Measurements from ENCODE around the gene EGF.
"Not testable (repeated sequence)": the region's sequence is repeated elsewhere in the genome, so short reads cannot be mapped to it uniquely, and the experiment has no call there.

Gene EGF

GRCh38 chr4:109945056-109945455 is 32.4 kb downstream of the EGF start:
- H3K4me1 ChIP-seq (ENCODE audit: insufficient read depth, low read length), result no peaks in the 10 kb centered on the region
- H3K9me3 ChIP-seq (ENCODE audit: low read length), result no peaks in the 10 kb centered on the region
- H3K27ac ChIP-seq (ENCODE audit: low read depth, low read length), result no peak overlapping the region
- no peak overlapping the region for H3K9ac ChIP-seq (ENCODE audit: low read length)
- H3K4me3 ChIP-seq (ENCODE audit: low read depth in 1 of 2, low read length in 2 of 2), result no peak overlapping the region
- no peaks in the 10 kb centered on the region for H3K36me3 ChIP-seq (ENCODE audit: insufficient read depth, low read length)
- no peaks in the 10 kb centered on the region for H3K27me3 ChIP-seq (ENCODE audit: control insufficient read depth in 1 of 2, insufficient read depth in 2 of 2, low read length in 2 of 2)

GRCh38 chr4:109946120-109946519 is 33.4 kb downstream of the EGF start:
- Histone ChIP-seq H3K36me3 (ENCODE audit: insufficient read depth, low read length) (no peaks in the 10 kb centered on the region), H3K27ac (ENCODE audit: low read depth, low read length) (no peak overlapping the region), H3K9ac (ENCODE audit: low read length) (no peak overlapping the region), H3K4me1 (ENCODE audit: insufficient read depth, low read length) (no peaks in the 10 kb centered on the region), H3K4me3 (ENCODE audit: low read depth in 1 of 2, low read length in 2 of 2) (no peak overlapping the region), H3K9me3 (ENCODE audit: low read length) (no peaks in the 10 kb centered on the region), H3K27me3 (ENCODE audit: control insufficient read depth in 1 of 2, insufficient read depth in 2 of 2, low read length in 2 of 2) (no peaks in the 10 kb centered on the region)

GRCh38 chr4:109947457-109947856 is 34.8 kb downstream of the EGF start:
- H3K36me3 ChIP-seq (ENCODE audit: insufficient read depth, low read length), result no peaks in the 10 kb centered on the region
- H3K9me3 ChIP-seq (ENCODE audit: low read length), result no peaks in the 10 kb centered on the region
- no peaks in the 10 kb centered on the region for H3K4me1 ChIP-seq (ENCODE audit: insufficient read depth, low read length)
- H3K4me3 ChIP-seq (ENCODE audit: low read depth in 1 of 2, low read length in 2 of 2), result no peak overlapping the region
- no peak overlapping the region for H3K27ac ChIP-seq (ENCODE audit: low read depth, low read length)
- no peak overlapping the region for H3K9ac ChIP-seq (ENCODE audit: low read length)
- H3K27me3 ChIP-seq (ENCODE audit: control insufficient read depth in 1 of 2, insufficient read depth in 2 of 2, low read length in 2 of 2), result no peaks in the 10 kb centered on the region

GRCh38 chr4:109947918-109948317 is 35.2 kb downstream of the EGF start:
- Histone ChIP-seq H3K9me3 (ENCODE audit: low read length) (no peaks in the 10 kb centered on the region), H3K4me3 (ENCODE audit: low read depth in 1 of 2, low read length in 2 of 2) (no peak overlapping the region), H3K27ac (ENCODE audit: low read depth, low read length) (no peak overlapping the region), H3K4me1 (ENCODE audit: insufficient read depth, low read length) (no peaks in the 10 kb centered on the region), H3K9ac (ENCODE audit: low read length) (no peak overlapping the region), H3K36me3 (ENCODE audit: insufficient read depth, low read length) (no peaks in the 10 kb centered on the region), H3K27me3 (ENCODE audit: control insufficient read depth in 1 of 2, insufficient read depth in 2 of 2, low read length in 2 of 2) (no peaks in the 10 kb centered on the region)

GRCh38 chr4:109949099-109949718 is 36.5 kb downstream of the EGF start:
- not testable (repeated sequence) for H3K9ac ChIP-seq (ENCODE audit: low read length); H3K4me3 ChIP-seq (ENCODE audit: low read depth in 1 of 2, low read length in 2 of 2); H3K27me3 ChIP-seq (ENCODE audit: control insufficient read depth in 1 of 2, insufficient read depth in 2 of 2, low read length in 2 of 2); H3K27ac ChIP-seq (ENCODE audit: low read depth, low read length); H3K9me3 ChIP-seq (ENCODE audit: low read length); H3K36me3 ChIP-seq (ENCODE audit: insufficient read depth, low read length); H3K4me1 ChIP-seq (ENCODE audit: insufficient read depth, low read length)

- no peaks in the 10 kb centered on the region for H3K4me1 ChIP-seq (ENCODE audit: insufficient read depth, low read length)
- H3K27me3 ChIP-seq (ENCODE audit: control insufficient read depth in 1 of 2, insufficient read depth in 2 of 2, low read length in 2 of 2), result no peaks in the 10 kb centered on the region
- no peaks in the 10 kb centered on the region for H3K9me3 ChIP-seq (ENCODE audit: low read length)
- H3K9ac ChIP-seq (ENCODE audit: low read length), result no peak overlapping the region
- no peak overlapping the region for H3K4me3 ChIP-seq (ENCODE audit: low read depth in 1 of 2, low read length in 2 of 2)
- H3K27ac ChIP-seq (ENCODE audit: low read depth, low read length), result no peak overlapping the region
- H3K36me3 ChIP-seq (ENCODE audit: insufficient read depth, low read length), result no peaks in the 10 kb centered on the region
Observed at GRCh38 chr4:109952612-109953011, 39.9 kb downstream of the EGF start.

- Histone ChIP-seq H3K4me3 (ENCODE audit: low read depth in 1 of 2, low read length in 2 of 2) (no peak overlapping the region), H3K9me3 (ENCODE audit: low read length) (no peaks in the 10 kb centered on the region), H3K36me3 (ENCODE audit: insufficient read depth, low read length) (no peaks in the 10 kb centered on the region), H3K4me1 (ENCODE audit: insufficient read depth, low read length) (no peaks in the 10 kb centered on the region), H3K27ac (ENCODE audit: low read depth, low read length) (no peak overlapping the region), H3K9ac (ENCODE audit: low read length) (no peak overlapping the region), H3K27me3 (ENCODE audit: control insufficient read depth in 1 of 2, insufficient read depth in 2 of 2, low read length in 2 of 2) (no peaks in the 10 kb centered on the region)
Observed at GRCh38 chr4:109953556-109953955, 40.9 kb downstream of the EGF start.

GRCh38 chr4:109955146-109955545 is 42.5 kb downstream of the EGF start:
- Histone ChIP-seq H3K27ac (ENCODE audit: low read depth, low read length) (no peak overlapping the region), H3K9me3 (ENCODE audit: low read length) (no peaks in the 10 kb centered on the region), H3K27me3 (ENCODE audit: control insufficient read depth in 1 of 2, insufficient read depth in 2 of 2, low read length in 2 of 2) (no peaks in the 10 kb centered on the region)

GRCh38 chr4:109957227-109957626 is 44.5 kb downstream of the EGF start:
- Histone ChIP-seq H3K9ac (ENCODE audit: low read length) (no peak overlapping the region), H3K27ac (ENCODE audit: low read depth, low read length) (no peak overlapping the region), H3K27me3 (ENCODE audit: control insufficient read depth in 1 of 2, insufficient read depth in 2 of 2, low read length in 2 of 2) (no peaks in the 10 kb centered on the region), H3K4me1 (ENCODE audit: insufficient read depth, low read length) (no peaks in the 10 kb centered on the region), H3K36me3 (ENCODE audit: insufficient read depth, low read length) (no peaks in the 10 kb centered on the region), H3K4me3 (ENCODE audit: low read depth in 1 of 2, low read length in 2 of 2) (no peak overlapping the region), H3K9me3 (ENCODE audit: low read length) (no peaks in the 10 kb centered on the region)

More at GRCh38 chr4:109955146-109955545, 42.5 kb downstream of the EGF start:
- no peaks in the 10 kb centered on the region for H3K4me1 ChIP-seq (ENCODE audit: insufficient read depth, low read length)
- no peaks in the 10 kb centered on the region for H3K36me3 ChIP-seq (ENCODE audit: insufficient read depth, low read length)
- H3K4me3 ChIP-seq (ENCODE audit: low read depth in 1 of 2, low read length in 2 of 2), result no peak overlapping the region
- no peak overlapping the region for H3K9ac ChIP-seq (ENCODE audit: low read length)

GRCh38 chr4:109959195-109959594 is 46.5 kb downstream of the EGF start:
- no peaks in the 10 kb centered on the region for H3K27me3 ChIP-seq (ENCODE audit: control insufficient read depth in 1 of 2, insufficient read depth in 2 of 2, low read length in 2 of 2)
- H3K27ac ChIP-seq (ENCODE audit: low read depth, low read length), result no peak overlapping the region
- H3K9me3 ChIP-seq (ENCODE audit: low read length), result no peaks in the 10 kb centered on the region
- no peak overlapping the region for H3K9ac ChIP-seq (ENCODE audit: low read length)
- no peak overlapping the region for H3K4me3 ChIP-seq (ENCODE audit: low read depth in 1 of 2, low read length in 2 of 2)
- no peaks in the 10 kb centered on the region for H3K36me3 ChIP-seq (ENCODE audit: insufficient read depth, low read length)
- H3K4me1 ChIP-seq (ENCODE audit: insufficient read depth, low read length), result no peaks in the 10 kb centered on the region

- no peak overlapping the region for H3K27ac ChIP-seq (ENCODE audit: low read depth, low read length)
- H3K4me3 ChIP-seq (ENCODE audit: low read depth in 1 of 2, low read length in 2 of 2), result no peak overlapping the region
- no peaks in the 10 kb centered on the region for H3K36me3 ChIP-seq (ENCODE audit: insufficient read depth, low read length)
- H3K4me1 ChIP-seq (ENCODE audit: insufficient read depth, low read length), result no peaks in the 10 kb centered on the region
- no peak overlapping the region for H3K9ac ChIP-seq (ENCODE audit: low read length)
- no peaks in the 10 kb centered on the region for H3K9me3 ChIP-seq (ENCODE audit: low read length)
- H3K27me3 ChIP-seq (ENCODE audit: control insufficient read depth in 1 of 2, insufficient read depth in 2 of 2, low read length in 2 of 2), result no peaks in the 10 kb centered on the region
Observed at GRCh38 chr4:109962401-109962800, 49.7 kb downstream of the EGF start.

GRCh38 chr4:109966891-109967481 is 54.3 kb downstream of the EGF start:
- no peak overlapping the region for H3K4me3 ChIP-seq (ENCODE audit: low read depth in 1 of 2, low read length in 2 of 2)
- no peak overlapping the region for H3K27ac ChIP-seq (ENCODE audit: low read depth, low read length)
- no peaks in the 10 kb centered on the region for H3K36me3 ChIP-seq (ENCODE audit: insufficient read depth, low read length)
- H3K9ac ChIP-seq (ENCODE audit: low read length), result no peak overlapping the region
- no peaks in the 10 kb centered on the region for H3K4me1 ChIP-seq (ENCODE audit: insufficient read depth, low read length)
- H3K9me3 ChIP-seq (ENCODE audit: low read length), result no peaks in the 10 kb centered on the region
- no peaks in the 10 kb centered on the region for H3K27me3 ChIP-seq (ENCODE audit: control insufficient read depth in 1 of 2, insufficient read depth in 2 of 2, low read length in 2 of 2)

Measured in muscle layer of colon (tissue), 2 donors.